ENCODE measurements around the gene SRC.

The SRC gene

GRCh38 chr20:37359836-37360235 is 13.9 kb downstream of the SRC start:
- DNase-seq (ENCODE audit: insufficient read length, low spot score) (no peak), FAIRE-seq (no peak)
- TF ChIP-seq POLR2A (IDR thresholded peaks at IDR 0.05; ENCODE audit: low read depth, low read length) (no peak), SPI1 (IDR thresholded peaks at IDR 0.05; ENCODE audit: low read depth, low read length) (no peak), POU2F2 (IDR thresholded peaks at IDR 0.05; ENCODE audit: low read depth, low read length) (no peak), TAF1 (IDR thresholded peaks at IDR 0.05; ENCODE audit: low read depth, low read length) (no peak), PAX5 (IDR thresholded peaks at IDR 0.05; ENCODE audit: insufficient read depth, low read length, severe bottlenecking) (no peak), POLR2AphosphoS5 (IDR thresholded peaks at IDR 0.05; ENCODE audit: low read depth, low read length) (no peak)

- FAIRE-seq, result no peak
- TF ChIP-seq PAX5 (IDR thresholded peaks at IDR 0.05; ENCODE audit: insufficient read depth, low read length, severe bottlenecking), result no peak
- no peak for TF ChIP-seq POLR2A (IDR thresholded peaks at IDR 0.05; ENCODE audit: low read depth, low read length)
- TF ChIP-seq POLR2AphosphoS5 (IDR thresholded peaks at IDR 0.05; ENCODE audit: low read depth, low read length), result no peak
- no peak for TF ChIP-seq SPI1 (IDR thresholded peaks at IDR 0.05; ENCODE audit: low read depth, low read length)
- no peak for TF ChIP-seq TAF1 (IDR thresholded peaks at IDR 0.05; ENCODE audit: low read depth, low read length)
- no peak for TF ChIP-seq POU2F2 (IDR thresholded peaks at IDR 0.05; ENCODE audit: low read depth, low read length)
- no peak for DNase-seq (ENCODE audit: insufficient read length, low spot score)
Observed at GRCh38 chr20:37360391-37361115, 14.6 kb downstream of the SRC start.

GRCh38 chr20:37361336-37361735 is 15.4 kb downstream of the SRC start:
- no peak for TF ChIP-seq TAF1 (IDR thresholded peaks at IDR 0.05; ENCODE audit: low read depth, low read length)
- no peak for TF ChIP-seq POLR2AphosphoS5 (IDR thresholded peaks at IDR 0.05; ENCODE audit: low read depth, low read length)
- no peak for TF ChIP-seq PAX5 (IDR thresholded peaks at IDR 0.05; ENCODE audit: insufficient read depth, low read length, severe bottlenecking)
- TF ChIP-seq SPI1 (IDR thresholded peaks at IDR 0.05; ENCODE audit: low read depth, low read length), result no peak
- no peak for TF ChIP-seq POLR2A (IDR thresholded peaks at IDR 0.05; ENCODE audit: low read depth, low read length)
- DNase-seq (ENCODE audit: insufficient read length, low spot score) (no peak), FAIRE-seq (no peak)

- DNase-seq (ENCODE audit: insufficient read length, low spot score) (no peak), FAIRE-seq (no peak)
- TF ChIP-seq POU2F2 (IDR thresholded peaks at IDR 0.05; ENCODE audit: low read depth, low read length) (no peak), SPI1 (IDR thresholded peaks at IDR 0.05; ENCODE audit: low read depth, low read length) (no peak), POLR2A (IDR thresholded peaks at IDR 0.05; ENCODE audit: low read depth, low read length) (no peak), TAF1 (IDR thresholded peaks at IDR 0.05; ENCODE audit: low read depth, low read length) (no peak), POLR2AphosphoS5 (IDR thresholded peaks at IDR 0.05; ENCODE audit: low read depth, low read length) (no peak), PAX5 (IDR thresholded peaks at IDR 0.05; ENCODE audit: insufficient read depth, low read length, severe bottlenecking) (no peak)
Observed at GRCh38 chr20:37362231-37362792, 16.4 kb downstream of the SRC start.

- FAIRE-seq (no peak), DNase-seq (ENCODE audit: insufficient read length, low spot score) (no peak)
- TF ChIP-seq POLR2AphosphoS5 (IDR thresholded peaks at IDR 0.05; ENCODE audit: low read depth, low read length), result no peak
- TF ChIP-seq PAX5 (IDR thresholded peaks at IDR 0.05; ENCODE audit: insufficient read depth, low read length, severe bottlenecking), result no peak
- no peak for TF ChIP-seq POLR2A (IDR thresholded peaks at IDR 0.05; ENCODE audit: low read depth, low read length)
- TF ChIP-seq TAF1 (IDR thresholded peaks at IDR 0.05; ENCODE audit: low read depth, low read length), result no peak
- TF ChIP-seq SPI1 (IDR thresholded peaks at IDR 0.05; ENCODE audit: low read depth, low read length), result no peak
- TF ChIP-seq POU2F2 (IDR thresholded peaks at IDR 0.05; ENCODE audit: low read depth, low read length), result no peak
Observed at GRCh38 chr20:37362821-37363220, 16.9 kb downstream of the SRC start.

GRCh38 chr20:37363221-37364012 is 17.5 kb downstream of the SRC start:
- peak; percentile 40 for FAIRE-seq
- DNase-seq (ENCODE audit: insufficient read length, low spot score), result no peak
- TF ChIP-seq TAF1 (IDR thresholded peaks at IDR 0.05; ENCODE audit: low read depth, low read length), result no peak
- 0 out of 2 replicates have a peak, but pooled peaks have one; percentile 26 for TF ChIP-seq POLR2A (IDR thresholded peaks at IDR 0.05; ENCODE audit: low read depth, low read length)

GRCh38 chr20:37364013-37364926 is 18.3 kb downstream of the SRC start:
- no peak for TF ChIP-seq POLR2AphosphoS5 (IDR thresholded peaks at IDR 0.05; ENCODE audit: low read depth, low read length)
- no peak for TF ChIP-seq POLR2A (IDR thresholded peaks at IDR 0.05; ENCODE audit: low read depth, low read length)
- no peak for TF ChIP-seq PAX5 (IDR thresholded peaks at IDR 0.05; ENCODE audit: insufficient read depth, low read length, severe bottlenecking)
- TF ChIP-seq TAF1 (IDR thresholded peaks at IDR 0.05; ENCODE audit: low read depth, low read length), result no peak
- no peak for TF ChIP-seq SPI1 (IDR thresholded peaks at IDR 0.05; ENCODE audit: low read depth, low read length)
- TF ChIP-seq POU2F2 (IDR thresholded peaks at IDR 0.05; ENCODE audit: low read depth, low read length), result no peak
- DNase-seq (ENCODE audit: insufficient read length, low spot score), result no peak
- FAIRE-seq, result no peak

GRCh38 chr20:37364927-37365272 is 19.0 kb downstream of the SRC start:
- no peak for TF ChIP-seq POU2F2 (IDR thresholded peaks at IDR 0.05; ENCODE audit: low read depth, low read length)
- peak; percentile 26 for FAIRE-seq
- DNase-seq (ENCODE audit: insufficient read length, low spot score), result no peak
